K562 (cell line): Measurements from ENCODE around the gene TSPAN1. TPM values are rescaled to one million over a fixed set of nuclear protein-coding genes. Genes with fewer than 3 reads are reported as not detected.

Experiments used
- CBX3 ChIP-seq, 2 experiments: IDR thresholded peaks; 1 replicate in 1 of 2; 2 replicates in 1 of 2; pipeline ENCODE4 v1.6.1; 2012; ENCODE audit warnings: inconsistent platforms in 2 of 2, low read length in 2 of 2, borderline replicate concordance in 1 of 2, control low read depth in 1 of 2
- CHD2 ChIP-seq: IDR thresholded peaks from 2 replicates; pipeline ENCODE4 v1.6.1; 2011; ENCODE audit warnings: low read depth, low read length
- CREBBP ChIP-seq: IDR thresholded peaks from one replicate; pipeline ENCODE4 v1.6.1; 2012; ENCODE audit warnings: low read depth, mild to moderate bottlenecking, control low read depth, inconsistent platforms, low read length
- HNRNPH1 ChIP-seq: fragments of 200-400 bp; formaldehyde crosslinking; optimal IDR thresholded peaks from 2 replicates; pipeline ENCODE3; 2017; ENCODE audit warnings: low read depth, mild to moderate bottlenecking, low read length, moderate library complexity
- LEF1 ChIP-seq: fragments of 450-650 bp; IDR thresholded peaks from 2 replicates; pipeline ENCODE4 v1.6.1; 2016; ENCODE audit warnings: mild to moderate bottlenecking
- MTA3 ChIP-seq: fragments of 450-650 bp; formaldehyde crosslinking; IDR thresholded peaks from 2 replicates; pipeline ENCODE4 v1.6.1; 2017; ENCODE audit warnings: mild to moderate bottlenecking, borderline replicate concordance
- RAD21 ChIP-seq, 2 experiments: fragments of 250-450 bp in 1 of 2; fragments of 450-650 bp in 1 of 2; sonication (Bioruptor Pico) in 1 of 2; formaldehyde crosslinking in 1 of 2; IDR thresholded peaks in 1 of 2; conservative IDR thresholded peaks in 1 of 2; 2 replicates each; pipeline versions ENCODE4 v1.4.0 to v1.8.0; 2020 to 2022; ENCODE audit warnings: mild to moderate bottlenecking in 2 of 2, moderate library complexity in 1 of 2
- RBBP5 ChIP-seq: fragments of 200-600 bp; sonication (generic); IDR thresholded peaks from 2 replicates; pipeline ENCODE4 v1.6.1; 2012; ENCODE audit warnings: borderline replicate concordance, mild to moderate bottlenecking, low read length, control low read depth, inconsistent platforms; ENCODE audit not compliant: insufficient read depth, poor library complexity, severe bottlenecking
- STAT5B ChIP-seq: fragments of 250-450 bp; sonication (Bioruptor Pico); IDR thresholded peaks from 2 replicates; pipeline ENCODE4 v1.8.0; 2021; ENCODE audit warnings: mild to moderate bottlenecking, inconsistent platforms
- ZNF232 ChIP-seq: sonication (generic); formaldehyde crosslinking; IDR thresholded peaks from 2 replicates; pipeline ENCODE4 v1.8.0; 2022; ENCODE audit warnings: mild to moderate bottlenecking, missing genetic modification reagents
- ZNF347 ChIP-seq: fragments of 450-650 bp; formaldehyde crosslinking; IDR thresholded peaks from 2 replicates; pipeline ENCODE4 v1.4.0; 2020; ENCODE audit warnings: low read depth, mild to moderate bottlenecking, moderate library complexity
- ZNF354B ChIP-seq: fragments of 250-450 bp; sonication (Bioruptor Pico); IDR thresholded peaks from 2 replicates; pipeline ENCODE4 v1.4.0; 2020
- ZNF778 ChIP-seq: fragments of 450-650 bp; formaldehyde crosslinking; IDR thresholded peaks from 2 replicates; pipeline ENCODE4 v1.4.0; 2020; ENCODE audit warnings: mild to moderate bottlenecking, moderate library complexity
- polyA plus RNA-seq, 8 experiments: library from polyadenylated mRNA; depleted of rRNA in 4 of 8; stranded (reverse) in 5 of 8; unstranded in 3 of 8; fragments of >200 nt; fragmentation: Nextera tagmentation in 2 of 8; fragmentation: Illumina TruSeq in 1 of 8; extraction: Ambion mirVana in 2 of 8; extraction: Trizol in 1 of 8; gene quantifications; 2 replicates each; pipeline versions ENCODE4 v1.2.1 to v1.2.3, GENCODE V29; 2011 to 2014; ENCODE audit warnings: inconsistent platforms in 1 of 8, missing spikeins in 1 of 8
- total RNA-seq, 7 experiments: library from RNA; depleted of rRNA in 6 of 7; stranded (reverse); fragments of >200 nt in 6 of 7; fragmentation: Illumina TruSeq in 2 of 7; extraction: Trizol in 2 of 7; gene quantifications; 2 replicates each; pipeline versions ENCODE4 v1.2.1 to v1.2.3, GENCODE V29; 2011 to 2021; ENCODE audit warnings: low replicate concordance in 1 of 7
- TF ChIP-seq, protein P1 (sequence below): sonication (generic); formaldehyde crosslinking; IDR thresholded peaks from 2 replicates; pipeline ENCODE4 v1.8.0; 2022; ENCODE audit warnings: mild to moderate bottlenecking, missing genetic modification reagents
- TF ChIP-seq, protein P2 (sequence below), 2 experiments: IDR thresholded peaks; 2 replicates each; pipeline ENCODE4 v1.6.1; 2011; ENCODE audit warnings: borderline replicate concordance in 1 of 2, control low read depth in 1 of 2, low read depth in 1 of 2, low read length in 1 of 2, mild to moderate bottlenecking in 1 of 2, mixed read lengths in 1 of 2, moderate library complexity in 1 of 2; ENCODE audit not compliant: insufficient read depth in 1 of 2, insufficient read length in 1 of 2, poor library complexity in 1 of 2, severe bottlenecking in 1 of 2; ENCODE audit errors: extremely low read depth in 1 of 2
- TF ChIP-seq, protein P3 (sequence below), 3 experiments: fragments of 200-800 bp in 1 of 3; fragments of 250-450 bp in 1 of 3; fragments of 450-650 bp in 1 of 3; sonication (Bioruptor Pico) in 1 of 3; sonication (Bioruptor generic) in 1 of 3; formaldehyde crosslinking in 1 of 3; IDR thresholded peaks; 2 replicates each; pipeline versions ENCODE4 v1.6.1 to v1.8.0; 2016 to 2022; ENCODE audit warnings: mild to moderate bottlenecking in 2 of 3, missing genetic modification characterization in 2 of 3, missing compliant biosample characterization in 1 of 3, moderate library complexity in 1 of 3
- TF ChIP-seq, protein P4 (sequence below): fragments of 250-450 bp; sonication (Bioruptor Pico); IDR thresholded peaks from 2 replicates; pipeline ENCODE4 v1.5.0; 2022; ENCODE audit warnings: mild to moderate bottlenecking

The TSPAN1 gene
- total and polyA plus RNA-seq, 9 of the 15 experiments (the other 6 are each of a cell fraction or from before 2014, with no cell fraction given): 0.58 TPM; not detected in 8

DNA sequence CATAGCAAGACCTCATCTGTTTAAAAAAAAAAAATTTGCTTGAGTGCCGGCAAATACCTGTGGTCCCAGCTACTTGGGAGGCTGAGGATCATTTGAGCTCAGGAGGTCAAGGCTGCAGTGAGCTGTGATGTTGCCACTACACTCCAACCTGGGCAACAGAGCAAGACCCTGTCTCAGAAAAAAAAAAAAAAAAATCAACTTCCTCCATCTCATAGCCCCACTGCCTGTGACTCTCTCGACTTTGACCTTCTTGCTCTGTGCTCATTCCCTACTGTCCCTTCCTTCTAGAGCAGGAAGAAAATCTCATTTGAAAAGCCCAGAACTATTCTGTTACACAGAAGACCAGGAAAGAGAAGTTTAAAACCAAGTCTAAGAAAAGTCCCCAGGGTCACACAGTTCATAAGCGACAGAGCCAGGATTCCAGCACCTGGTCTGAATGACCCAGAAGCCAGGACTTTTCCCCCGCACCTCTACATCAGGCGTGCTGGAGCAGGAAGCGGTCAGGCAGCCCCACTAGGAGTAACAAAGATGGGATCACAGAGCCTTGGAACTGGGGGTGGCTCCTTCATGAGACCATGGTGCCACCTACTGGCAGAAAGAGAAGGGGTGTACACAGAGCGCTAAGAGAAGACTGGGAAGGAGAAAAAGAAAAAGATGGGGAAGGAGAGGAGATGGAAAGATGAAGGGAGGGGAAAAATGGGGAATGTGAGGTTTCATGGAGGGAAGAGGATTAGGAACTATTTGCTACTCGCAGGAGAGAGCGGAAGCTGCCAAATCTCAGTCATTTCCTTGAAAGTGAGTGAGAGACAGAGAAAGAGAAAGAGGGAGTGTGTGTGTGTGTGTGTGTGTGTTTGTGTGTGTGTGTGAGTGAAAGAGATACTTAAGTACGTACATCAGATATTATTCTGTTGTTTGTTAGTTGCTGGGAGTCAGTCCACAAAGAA, 4.5 kb downstream of the TSPAN1 start (continued):
- TF ChIP-seq CBX3 (IDR thresholded peaks at IDR 0.05; ENCODE audit: borderline replicate concordance in 1 of 2, low read length in 2 of 2) (0 out of 3 replicates have a peak, but pooled peaks of 1 of the 2 experiments have one; percentile 28), CHD2 (no peak), HNRNPH1 (no peak), MTA3 (no peak), STAT5B (no peak), ZNF778 (CRISPR knock-in tag) (no peak), ZNF354B (CRISPR knock-in tag) (no peak), ZNF347 (CRISPR knock-in tag) (no peak), RAD21 (CRISPR knock-in tag; conservative IDR thresholded peaks at IDR 0.05 in 1 of 2, IDR thresholded peaks at IDR 0.05 in 1 of 2) (peak; percentile 100), ZNF232 (CRISPR knock-in tag) (no peak), RBBP5 (no peak), CREBBP (no peak), LEF1 (no peak)
- TF ChIP-seq, protein P1, sequence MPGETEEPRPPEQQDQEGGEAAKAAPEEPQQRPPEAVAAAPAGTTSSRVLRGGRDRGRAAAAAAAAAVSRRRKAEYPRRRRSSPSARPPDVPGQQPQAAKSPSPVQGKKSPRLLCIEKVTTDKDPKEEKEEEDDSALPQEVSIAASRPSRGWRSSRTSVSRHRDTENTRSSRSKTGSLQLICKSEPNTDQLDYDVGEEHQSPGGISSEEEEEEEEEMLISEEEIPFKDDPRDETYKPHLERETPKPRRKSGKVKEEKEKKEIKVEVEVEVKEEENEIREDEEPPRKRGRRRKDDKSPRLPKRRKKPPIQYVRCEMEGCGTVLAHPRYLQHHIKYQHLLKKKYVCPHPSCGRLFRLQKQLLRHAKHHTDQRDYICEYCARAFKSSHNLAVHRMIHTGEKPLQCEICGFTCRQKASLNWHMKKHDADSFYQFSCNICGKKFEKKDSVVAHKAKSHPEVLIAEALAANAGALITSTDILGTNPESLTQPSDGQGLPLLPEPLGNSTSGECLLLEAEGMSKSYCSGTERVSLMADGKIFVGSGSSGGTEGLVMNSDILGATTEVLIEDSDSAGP (CRISPR knock-in tag): no peak
- TF ChIP-seq, protein P2, sequence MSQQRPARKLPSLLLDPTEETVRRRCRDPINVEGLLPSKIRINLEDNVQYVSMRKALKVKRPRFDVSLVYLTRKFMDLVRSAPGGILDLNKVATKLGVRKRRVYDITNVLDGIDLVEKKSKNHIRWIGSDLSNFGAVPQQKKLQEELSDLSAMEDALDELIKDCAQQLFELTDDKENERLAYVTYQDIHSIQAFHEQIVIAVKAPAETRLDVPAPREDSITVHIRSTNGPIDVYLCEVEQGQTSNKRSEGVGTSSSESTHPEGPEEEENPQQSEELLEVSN (IDR thresholded peaks at IDR 0.05; ENCODE audit: borderline replicate concordance in 1 of 2, extremely low read depth in 1 of 2, insufficient read depth in 1 of 2, insufficient read length in 1 of 2, low read depth in 1 of 2, low read length in 1 of 2, poor library complexity in 1 of 2, severe bottlenecking in 1 of 2): no peak
- TF ChIP-seq, protein P3, sequence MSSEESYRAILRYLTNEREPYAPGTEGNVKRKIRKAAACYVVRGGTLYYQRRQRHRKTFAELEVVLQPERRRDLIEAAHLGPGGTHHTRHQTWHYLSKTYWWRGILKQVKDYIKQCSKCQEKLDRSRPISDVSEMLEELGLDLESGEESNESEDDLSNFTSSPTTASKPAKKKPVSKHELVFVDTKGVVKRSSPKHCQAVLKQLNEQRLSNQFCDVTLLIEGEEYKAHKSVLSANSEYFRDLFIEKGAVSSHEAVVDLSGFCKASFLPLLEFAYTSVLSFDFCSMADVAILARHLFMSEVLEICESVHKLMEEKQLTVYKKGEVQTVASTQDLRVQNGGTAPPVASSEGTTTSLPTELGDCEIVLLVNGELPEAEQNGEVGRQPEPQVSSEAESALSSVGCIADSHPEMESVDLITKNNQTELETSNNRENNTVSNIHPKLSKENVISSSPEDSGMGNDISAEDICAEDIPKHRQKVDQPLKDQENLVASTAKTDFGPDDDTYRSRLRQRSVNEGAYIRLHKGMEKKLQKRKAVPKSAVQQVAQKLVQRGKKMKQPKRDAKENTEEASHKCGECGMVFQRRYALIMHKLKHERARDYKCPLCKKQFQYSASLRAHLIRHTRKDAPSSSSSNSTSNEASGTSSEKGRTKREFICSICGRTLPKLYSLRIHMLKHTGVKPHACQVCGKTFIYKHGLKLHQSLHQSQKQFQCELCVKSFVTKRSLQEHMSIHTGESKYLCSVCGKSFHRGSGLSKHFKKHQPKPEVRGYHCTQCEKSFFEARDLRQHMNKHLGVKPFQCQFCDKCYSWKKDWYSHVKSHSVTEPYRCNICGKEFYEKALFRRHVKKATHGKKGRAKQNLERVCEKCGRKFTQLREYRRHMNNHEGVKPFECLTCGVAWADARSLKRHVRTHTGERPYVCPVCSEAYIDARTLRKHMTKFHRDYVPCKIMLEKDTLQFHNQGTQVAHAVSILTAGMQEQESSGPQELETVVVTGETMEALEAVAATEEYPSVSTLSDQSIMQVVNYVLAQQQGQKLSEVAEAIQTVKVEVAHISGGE (CRISPR knock-in tag; IDR thresholded peaks at IDR 0.05): no peak
- TF ChIP-seq, protein P4, sequence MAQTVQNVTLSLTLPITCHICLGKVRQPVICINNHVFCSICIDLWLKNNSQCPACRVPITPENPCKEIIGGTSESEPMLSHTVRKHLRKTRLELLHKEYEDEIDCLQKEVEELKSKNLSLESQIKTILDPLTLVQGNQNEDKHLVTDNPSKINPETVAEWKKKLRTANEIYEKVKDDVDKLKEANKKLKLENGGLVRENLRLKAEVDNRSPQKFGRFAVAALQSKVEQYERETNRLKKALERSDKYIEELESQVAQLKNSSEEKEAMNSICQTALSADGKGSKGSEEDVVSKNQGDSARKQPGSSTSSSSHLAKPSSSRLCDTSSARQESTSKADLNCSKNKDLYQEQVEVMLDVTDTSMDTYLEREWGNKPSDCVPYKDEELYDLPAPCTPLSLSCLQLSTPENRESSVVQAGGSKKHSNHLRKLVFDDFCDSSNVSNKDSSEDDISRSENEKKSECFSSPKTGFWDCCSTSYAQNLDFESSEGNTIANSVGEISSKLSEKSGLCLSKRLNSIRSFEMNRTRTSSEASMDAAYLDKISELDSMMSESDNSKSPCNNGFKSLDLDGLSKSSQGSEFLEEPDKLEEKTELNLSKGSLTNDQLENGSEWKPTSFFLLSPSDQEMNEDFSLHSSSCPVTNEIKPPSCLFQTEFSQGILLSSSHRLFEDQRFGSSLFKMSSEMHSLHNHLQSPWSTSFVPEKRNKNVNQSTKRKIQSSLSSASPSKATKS (CRISPR knock-in tag): no peak
